Peyer's patch (tissue), 4 donors: Measurements from ENCODE around the gene SLC16A8. TPM values are rescaled to one million over a fixed set of nuclear protein-coding genes. Genes with fewer than 3 reads are reported as not detected.

Source experiments
- DNase-seq, 3 donors: peaks; one replicate each; pipeline ENCODE4 v3.0.0-alpha.2; 2017 to 2019
- H3K27ac ChIP-seq, 4 donors: fragments of 200-600 bp; sonication (generic); one replicate each; pipeline ENCODE4 v1.5.1; 2016 to 2019
- H3K27me3 ChIP-seq, 2 donors: fragments of 200-600 bp; sonication (generic); one replicate each; pipeline ENCODE4 v1.5.1; 2019
- H3K36me3 ChIP-seq, 3 donors: fragments of 200-600 bp; sonication (generic); one replicate each; pipeline ENCODE4 v1.5.1; 2016 to 2019
- H3K4me1 ChIP-seq, 4 donors: fragments of 200-600 bp; sonication (generic); one replicate each; pipeline ENCODE4 v1.5.1; 2016 to 2019
- H3K4me3 ChIP-seq, 4 donors: fragments of 200-600 bp; sonication (generic); 1 replicate in 3 of 4; 2 replicates in 1 of 4; pipeline ENCODE4 v1.5.1; 2016 to 2019; ENCODE audit warnings: mild to moderate bottlenecking in 1 of 4
- H3K9me3 ChIP-seq, 4 donors: fragments of 200-600 bp; sonication (generic); one replicate each; pipeline ENCODE4 v1.5.1; 2016 to 2019; ENCODE audit warnings: mild to moderate bottlenecking in 1 of 4
- CTCF ChIP-seq, 6 experiments: fragments of 450-650 bp in 4 of 6; fragments of 200-600 bp in 2 of 6; sonication (generic) in 1 of 6; IDR thresholded peaks; one replicate each; pipeline ENCODE4 v1.5.1; 2017 to 2019; ENCODE audit warnings: antibody characterized with exemption in 6 of 6, mild to moderate bottlenecking in 3 of 6, moderate library complexity in 1 of 6
- POLR2A ChIP-seq, 2 donors: fragments of 450-650 bp; IDR thresholded peaks; one replicate each; pipeline ENCODE4 v1.5.1; 2017; ENCODE audit warnings: antibody characterized with exemption in 2 of 2, mild to moderate bottlenecking in 2 of 2, moderate library complexity in 2 of 2
- total RNA-seq, 4 donors: library from RNA; depleted of rRNA; stranded (reverse); fragments of >200 nt; gene quantifications; one replicate each; pipeline ENCODE4 v1.1.0, GENCODE V29; 2016

Gene SLC16A8
- total RNA-seq, 4 donors from 2014 or later: not detected

GRCh38 chr22:38129856-38130255 is 45.9 kb upstream of the SLC16A8 start:
- Histone ChIP-seq H3K27me3 (no peaks in the 10 kb centered on the region), H3K4me3 (no peak overlapping the region), H3K36me3 (peaks cover 0 to 17% (median 0%) of the 10 kb centered on the region in 3 donors), H3K27ac (no peak overlapping the region), H3K4me1 (no peaks in the 10 kb centered on the region), H3K9me3 (no peaks in the 10 kb centered on the region)
- no peak for DNase-seq
- no peak for TF ChIP-seq POLR2A (IDR thresholded peaks at IDR 0.05)
- TF ChIP-seq CTCF (IDR thresholded peaks at IDR 0.05): no peak

- H3K27me3 ChIP-seq: no peaks in the 10 kb centered on the region
- no peak overlapping the region for H3K27ac ChIP-seq
- no peak for TF ChIP-seq CTCF (IDR thresholded peaks at IDR 0.05)
- H3K36me3 ChIP-seq: peaks cover 0 to 15% (median 0%) of the 10 kb centered on the region in 3 donors
- H3K4me3 ChIP-seq: no peak overlapping the region
- no peaks in the 10 kb centered on the region for H3K4me1 ChIP-seq
- H3K9me3 ChIP-seq: no peaks in the 10 kb centered on the region
- no peak for DNase-seq
Measured at GRCh38 chr22:38129021-38129420, 45.0 kb upstream of the SLC16A8 start.

GRCh38 chr22:38127869-38128268 is 43.9 kb upstream of the SLC16A8 start:
- H3K27me3 ChIP-seq: no peaks in the 10 kb centered on the region
- no peak overlapping the region for H3K27ac ChIP-seq
- H3K4me1 ChIP-seq: no peaks in the 10 kb centered on the region
- H3K4me3 ChIP-seq: no peak overlapping the region
- H3K9me3 ChIP-seq: no peaks in the 10 kb centered on the region
- H3K36me3 ChIP-seq: peaks cover 0 to 15% (median 0%) of the 10 kb centered on the region in 3 donors
- DNase-seq: no peak
- TF ChIP-seq CTCF (IDR thresholded peaks at IDR 0.05) (no peak), POLR2A (IDR thresholded peaks at IDR 0.05) (no peak)

- no peak overlapping the region for H3K4me3 ChIP-seq
- DNase-seq: no peak
- H3K36me3 ChIP-seq: peaks cover 0 to 15% (median 0%) of the 10 kb centered on the region in 3 donors
- H3K4me1 ChIP-seq: no peaks in the 10 kb centered on the region
- H3K27me3 ChIP-seq: no peaks in the 10 kb centered on the region
- no peaks in the 10 kb centered on the region for H3K9me3 ChIP-seq
- no peak overlapping the region for H3K27ac ChIP-seq
- no peak for TF ChIP-seq POLR2A (IDR thresholded peaks at IDR 0.05)
- no peak for TF ChIP-seq CTCF (IDR thresholded peaks at IDR 0.05)
Measured at GRCh38 chr22:38126928-38127668, 43.1 kb upstream of the SLC16A8 start.

- Histone ChIP-seq H3K27ac (no peak overlapping the region), H3K36me3 (peaks cover 0 to 15% (median 0%) of the 10 kb centered on the region in 3 donors), H3K27me3 (no peaks in the 10 kb centered on the region), H3K4me1 (no peaks in the 10 kb centered on the region), H3K9me3 (no peaks in the 10 kb centered on the region), H3K4me3 (no peak overlapping the region)
- TF ChIP-seq POLR2A (IDR thresholded peaks at IDR 0.05) (no peak), CTCF (IDR thresholded peaks at IDR 0.05) (no peak)
- DNase-seq: peak in 1 of 3 donors; percentile 41
Measured at GRCh38 chr22:38125751-38126201, 41.8 kb upstream of the SLC16A8 start.
